Muscle layer of duodenum (tissue), 2 donors: ENCODE data around the gene ALX4.

ENCODE experiments used
- H3K27ac ChIP-seq: one replicate; pipeline ENCODE4 v1.7.0; 2013; ENCODE audit warnings: mild to moderate bottlenecking, low read length
- H3K27me3 ChIP-seq: one replicate; pipeline ENCODE4 v1.7.0; 2013; ENCODE audit warnings: low read depth, mild to moderate bottlenecking, control low read depth, low read length
- H3K36me3 ChIP-seq, 2 donors: one replicate each; pipeline ENCODE4 v1.7.0; 2013; ENCODE audit warnings: low read length in 2 of 2, control low read depth in 1 of 2, mild to moderate bottlenecking in 1 of 2; ENCODE audit not compliant: insufficient read depth in 2 of 2, control insufficient read depth in 1 of 2
- H3K4me1 ChIP-seq, 2 donors: one replicate each; pipeline ENCODE4 v1.7.0; 2013; ENCODE audit warnings: low read length in 2 of 2, mild to moderate bottlenecking in 2 of 2, control low read depth in 1 of 2, moderate library complexity in 1 of 2; ENCODE audit not compliant: insufficient read depth in 2 of 2, control insufficient read depth in 1 of 2
- H3K4me3 ChIP-seq, 2 donors: one replicate each; pipeline ENCODE4 v1.7.0; 2013; ENCODE audit warnings: low read length in 2 of 2, low read depth in 1 of 2, mild to moderate bottlenecking in 1 of 2
- H3K9me3 ChIP-seq, 2 donors: one replicate each; pipeline ENCODE4 v1.7.0; 2013; ENCODE audit warnings: low read length in 2 of 2, control low read depth in 1 of 2, mild to moderate bottlenecking in 1 of 2; ENCODE audit not compliant: control insufficient read depth in 1 of 2
- donor health status: healthy.

The ALX4 gene

GRCh38 chr11:44306052-44306917 lies 3.7 kb downstream of the ALX4 start:
- Histone ChIP-seq H3K27ac (no peak overlapping the region), H3K4me1 (peaks cover 0 to 43% of the 10 kb centered on the region in 2 donors), H3K4me3 (peak overlapping the region; percentile 64 to 67), H3K36me3 (no peaks in the 10 kb centered on the region), H3K27me3 (peaks cover 85% of the 10 kb centered on the region), H3K9me3 (no peaks in the 10 kb centered on the region)

- Histone ChIP-seq H3K4me3 (peak overlapping the region; percentile 64 to 67), H3K27ac (no peak overlapping the region), H3K27me3 (peaks cover 78% of the 10 kb centered on the region), H3K4me1 (peaks cover 0 to 37% of the 10 kb centered on the region in 2 donors), H3K36me3 (no peaks in the 10 kb centered on the region), H3K9me3 (no peaks in the 10 kb centered on the region)
Observed at GRCh38 chr11:44305470-44306051, 4.4 kb downstream of the ALX4 start.

- no peak overlapping the region for H3K27ac ChIP-seq
- H3K4me1 ChIP-seq: peaks cover 0 to 32% of the 10 kb centered on the region in 2 donors
- no peaks in the 10 kb centered on the region for H3K9me3 ChIP-seq
- H3K4me3 ChIP-seq: peak overlapping the region; percentile 64 to 67
- no peaks in the 10 kb centered on the region for H3K36me3 ChIP-seq
- H3K27me3 ChIP-seq: peaks cover 75% of the 10 kb centered on the region
Observed at GRCh38 chr11:44305026-44305469, 4.9 kb downstream of the ALX4 start.

GRCh38 chr11:44304091-44305025 lies 5.6 kb downstream of the ALX4 start:
- peak overlapping the region; percentile 26 to 30 for H3K4me3 ChIP-seq
- H3K27me3 ChIP-seq: peaks cover 75% of the 10 kb centered on the region
- H3K9me3 ChIP-seq: no peaks in the 10 kb centered on the region
- H3K4me1 ChIP-seq: peaks cover 0 to 25% of the 10 kb centered on the region in 2 donors
- H3K36me3 ChIP-seq: no peaks in the 10 kb centered on the region
- no peak overlapping the region for H3K27ac ChIP-seq

GRCh38 chr11:44303401-44303938 lies 6.5 kb downstream of the ALX4 start:
- peaks cover 71% of the 10 kb centered on the region for H3K27me3 ChIP-seq
- H3K4me3 ChIP-seq: no peak overlapping the region
- H3K4me1 ChIP-seq: peaks cover 0 to 23% of the 10 kb centered on the region in 2 donors
- H3K27ac ChIP-seq: no peak overlapping the region
- H3K36me3 ChIP-seq: no peaks in the 10 kb centered on the region
- H3K9me3 ChIP-seq: no peaks in the 10 kb centered on the region

- no peak overlapping the region for H3K4me3 ChIP-seq
- peaks cover 55% of the 10 kb centered on the region for H3K27me3 ChIP-seq
- no peak overlapping the region for H3K27ac ChIP-seq
- no peaks in the 10 kb centered on the region for H3K36me3 ChIP-seq
- no peaks in the 10 kb centered on the region for H3K9me3 ChIP-seq
- H3K4me1 ChIP-seq: peaks cover 0 to 23% of the 10 kb centered on the region in 2 donors
Observed at GRCh38 chr11:44301564-44302271, 8.2 kb downstream of the ALX4 start.

GRCh38 chr11:44300844-44301563 lies 8.9 kb downstream of the ALX4 start:
- Histone ChIP-seq H3K4me3 (no peak overlapping the region), H3K27me3 (peaks cover 48% of the 10 kb centered on the region), H3K9me3 (no peaks in the 10 kb centered on the region), H3K36me3 (no peaks in the 10 kb centered on the region), H3K4me1 (peaks cover 0 to 19% of the 10 kb centered on the region in 2 donors), H3K27ac (no peak overlapping the region)

- H3K27me3 ChIP-seq: peaks cover 26% of the 10 kb centered on the region
Observed at GRCh38 chr11:44298862-44299261, 11.1 kb downstream of the ALX4 start.

GRCh38 chr11:44290208-44290607 lies 19.7 kb downstream of the ALX4 start:
- Histone ChIP-seq H3K27ac (no peak overlapping the region), H3K36me3 (no peaks in the 10 kb centered on the region), H3K9me3 (no peaks in the 10 kb centered on the region), H3K4me1 (no peaks in the 10 kb centered on the region), H3K27me3 (peaks cover 3% of the 10 kb centered on the region), H3K4me3 (no peak overlapping the region)

More at GRCh38 chr11:44298862-44299261, 11.1 kb downstream of the ALX4 start:
- Histone ChIP-seq H3K4me3 (no peak overlapping the region), H3K4me1 (no peaks in the 10 kb centered on the region), H3K36me3 (no peaks in the 10 kb centered on the region), H3K9me3 (no peaks in the 10 kb centered on the region), H3K27ac (no peak overlapping the region)

GRCh38 chr11:44288133-44288526 lies 21.8 kb downstream of the ALX4 start:
- Histone ChIP-seq H3K4me3 (no peak overlapping the region), H3K36me3 (no peaks in the 10 kb centered on the region), H3K9me3 (no peaks in the 10 kb centered on the region), H3K4me1 (no peaks in the 10 kb centered on the region), H3K27me3 (no peaks in the 10 kb centered on the region), H3K27ac (no peak overlapping the region)
